AG08395 (cell line): ENCODE results near the gene ZNF385D.

Experiments
- DNase-seq: peaks from one replicate; pipeline ENCODE4 v3.0.0; 2012; ENCODE audit warnings: mixed read lengths, low spot score

Gene ZNF385D

GRCh38 chr3:21750080-21750696 is 822 bp downstream of the ZNF385D start:
- DNase-seq: peak; percentile 13

GRCh38 chr3:21747966-21748555 is 2.9 kb downstream of the ZNF385D start:
- no peak for DNase-seq

GRCh38 chr3:21747376-21747775 is 3.6 kb downstream of the ZNF385D start:
- no peak for DNase-seq

- peak; percentile 22 for DNase-seq
Measured at GRCh38 chr3:21745966-21746365, 5.0 kb downstream of the ZNF385D start.

GRCh38 chr3:21744793-21745192 is 6.2 kb downstream of the ZNF385D start:
- peak; percentile 18 for DNase-seq

GRCh38 chr3:21738935-21739702 is 11.9 kb downstream of the ZNF385D start:
- no peak for DNase-seq

- DNase-seq: no peak
Measured at GRCh38 chr3:21738283-21738682, 12.7 kb downstream of the ZNF385D start.

- peak; percentile 37 for DNase-seq
Measured at GRCh38 chr3:21734746-21735145, 16.3 kb downstream of the ZNF385D start.

- peak; percentile 82 for DNase-seq
Measured at GRCh38 chr3:21729888-21730459, 21.0 kb downstream of the ZNF385D start.

- no peak for DNase-seq
Measured at GRCh38 chr3:21729331-21729730, 21.7 kb downstream of the ZNF385D start.

- no peak for DNase-seq
Measured at GRCh38 chr3:21722768-21723167, 28.2 kb downstream of the ZNF385D start.

GRCh38 chr3:21722301-21722700 is 28.7 kb downstream of the ZNF385D start:
- no peak for DNase-seq

- DNase-seq: no peak
Measured at GRCh38 chr3:21718943-21719591, 31.9 kb downstream of the ZNF385D start.

- DNase-seq: peak; percentile 94
Measured at GRCh38 chr3:21718161-21718765, 32.7 kb downstream of the ZNF385D start.

GRCh38 chr3:21715662-21716061 is 35.3 kb downstream of the ZNF385D start:
- DNase-seq: no peak

- peak; percentile 91 for DNase-seq
Measured at GRCh38 chr3:21705769-21706168, 45.2 kb downstream of the ZNF385D start.

- DNase-seq: no peak
Measured at GRCh38 chr3:21704796-21705195, 46.2 kb downstream of the ZNF385D start.

GRCh38 chr3:21703291-21703690 is 47.7 kb downstream of the ZNF385D start:
- DNase-seq: no peak

- no peak for DNase-seq
Measured at GRCh38 chr3:21697707-21698106, 53.3 kb downstream of the ZNF385D start.

- no peak for DNase-seq
Measured at GRCh38 chr3:21694506-21694905, 56.5 kb downstream of the ZNF385D start.

- DNase-seq: no peak
Measured at GRCh38 chr3:21691036-21691435, 60.0 kb downstream of the ZNF385D start.

- peak; percentile 27 for DNase-seq
Measured at GRCh38 chr3:21682206-21682605, 68.8 kb downstream of the ZNF385D start.
